HG03457 (cell line): ENCODE data around the gene BCL11A.
A peak's percentile ranks its signal among the peaks of the same experiment; 100 is the strongest.

Source experiments
- ATAC-seq: cut with Tn5 transposase; IDR thresholded peaks from one replicate; pipeline ENCODE4 v1.9.1; 2021; ENCODE audit warnings: moderate number of reproducible peaks; ENCODE audit not compliant: unreplicated experiment

Gene BCL11A

GRCh38 chr2:60548311-60548710 lies 5.1 kb downstream of the BCL11A start:
- ATAC-seq = no peak

GRCh38 chr2:60547841-60548240 lies 5.6 kb downstream of the BCL11A start:
- ATAC-seq = no peak

- ATAC-seq = no peak
These were observed 6.6 kb downstream of the BCL11A start for GRCh38 chr2:60546756-60547420.

GRCh38 chr2:60544954-60545560 lies 8.4 kb downstream of the BCL11A start:
- ATAC-seq = no peak

- ATAC-seq = no peak
These were observed 9.4 kb downstream of the BCL11A start for GRCh38 chr2:60544062-60544461.

- ATAC-seq = no peak
These were observed 12.3 kb downstream of the BCL11A start for GRCh38 chr2:60541056-60541651.

- no peak for ATAC-seq
These were observed 13.4 kb downstream of the BCL11A start for GRCh38 chr2:60540074-60540473.

- no peak for ATAC-seq
These were observed 14.3 kb downstream of the BCL11A start for GRCh38 chr2:60539140-60539539.

- ATAC-seq = no peak
These were observed 15.4 kb downstream of the BCL11A start for GRCh38 chr2:60538101-60538500.

- ATAC-seq = no peak
These were observed 16.7 kb downstream of the BCL11A start for GRCh38 chr2:60536746-60537145.

GRCh38 chr2:60535685-60536312 lies 17.7 kb downstream of the BCL11A start:
- ATAC-seq = no peak

GRCh38 chr2:60534892-60535684 lies 18.4 kb downstream of the BCL11A start:
- ATAC-seq = no peak

- ATAC-seq = no peak
These were observed 19.3 kb downstream of the BCL11A start for GRCh38 chr2:60534052-60534685.

GRCh38 chr2:60533101-60534051 lies 20.1 kb downstream of the BCL11A start:
- no peak for ATAC-seq

GRCh38 chr2:60532421-60532820 lies 21.0 kb downstream of the BCL11A start:
- no peak for ATAC-seq

GRCh38 chr2:60531701-60532133 lies 21.7 kb downstream of the BCL11A start:
- ATAC-seq = no peak

- peak; percentile 55 for ATAC-seq
These were observed 22.7 kb downstream of the BCL11A start for GRCh38 chr2:60530660-60531281.

- ATAC-seq = no peak
These were observed 23.4 kb downstream of the BCL11A start for GRCh38 chr2:60529785-60530627.
